A673 (cell line): ENCODE data around the gene KATNB1. TPM values are rescaled to one million over a fixed set of nuclear protein-coding genes. Genes with fewer than 3 reads are reported as not detected.
"Not testable (repeated sequence)": the region's sequence is repeated elsewhere in the genome, so short reads cannot be mapped to it uniquely, and the experiment has no call there.

Experiments used
- BruUV-seq: library from RNA; stranded (reverse); fragments of 400-500 nt; replicated peaks from 2 replicates; lab custom pipeline; 2021; lab: Mats Ljungman, UMichigan
- CTCF ChIA-PET: fragments of 300-600 bp; sonication (Branson Sonifier 250); formaldehyde crosslinking; loops from one replicate; lab custom pipeline; 2022; ENCODE audit warnings: antibody characterized with exemption; lab: Charles Lee
- POLR2A ChIA-PET: fragments of 300-600 bp; sonication (Branson Sonifier 250); formaldehyde crosslinking; loops from one replicate; lab custom pipeline; 2022; ENCODE audit warnings: antibody characterized with exemption; ENCODE audit not compliant: low non-redundant PET; lab: Charles Lee
- DNase-seq: peaks from one replicate; pipeline ENCODE4 v3.0.0-alpha.2; 2015; ENCODE audit warnings: low spot score
- H3K27ac ChIP-seq: fragments of 200-600 bp; sonication (generic); 2 replicates; pipeline ENCODE4 v1.5.1; 2016; ENCODE audit warnings: mixed run types, low read depth, mild to moderate bottlenecking, mixed read lengths, antibody characterized with exemption, low read length; ENCODE audit not compliant: poor library complexity, severe bottlenecking
- H3K27me3 ChIP-seq: fragments of 200-600 bp; sonication (generic); replicated peaks from 2 replicates; pipeline ENCODE4 v1.6.1; 2017; ENCODE audit warnings: mixed run types, low read depth, mild to moderate bottlenecking, mixed read lengths, antibody characterized with exemption, low read length; ENCODE audit not compliant: insufficient read depth, poor library complexity
- H3K36me3 ChIP-seq: fragments of 200-600 bp; sonication (generic); 2 replicates; pipeline ENCODE4 v1.6.1; 2016; ENCODE audit warnings: mixed run types, mild to moderate bottlenecking, mixed read lengths, antibody characterized with exemption, low read length; ENCODE audit not compliant: insufficient read depth, poor library complexity, severe bottlenecking
- H3K4me1 ChIP-seq: fragments of 200-600 bp; sonication (generic); 2 replicates; pipeline ENCODE4 v1.6.1; 2017; ENCODE audit warnings: mixed run types, mild to moderate bottlenecking, mixed read lengths, antibody characterized with exemption, low read length; ENCODE audit not compliant: insufficient read depth, poor library complexity, severe bottlenecking
- H3K4me3 ChIP-seq: fragments of 200-600 bp; sonication (generic); 2 replicates; pipeline ENCODE4 v1.5.1; 2016; ENCODE audit warnings: low read depth, mixed run types, mild to moderate bottlenecking, mixed read lengths, low read length; ENCODE audit not compliant: poor library complexity, severe bottlenecking
- H3K9me3 ChIP-seq: fragments of 200-600 bp; sonication (generic); 2 replicates; pipeline ENCODE4 v1.6.1; 2016; ENCODE audit warnings: mixed run types, low read depth, mild to moderate bottlenecking, mixed read lengths, antibody characterized with exemption, low read length; ENCODE audit not compliant: poor library complexity, severe bottlenecking
- CTCF ChIP-seq: fragments of 300-800, 200-600 bp; sonication (generic); conservative IDR thresholded peaks from 2 replicates; pipeline ENCODE4 v1.5.1; 2017; ENCODE audit warnings: low read depth, mild to moderate bottlenecking, antibody characterized with exemption, low read length, moderate library complexity, mixed read lengths
- EZH2 ChIP-seq: fragments of 200-600 bp; sonication (generic); IDR thresholded peaks from 2 replicates; pipeline ENCODE4 v1.6.1; 2017; ENCODE audit warnings: borderline replicate concordance, low read depth, mild to moderate bottlenecking, mixed read lengths, antibody characterized with exemption, low read length; ENCODE audit not compliant: poor library complexity, severe bottlenecking
- intact Hi-C: fragments of 100-400 bp; cut with micrococcal nuclease; formaldehyde crosslinking; loops from one replicate; pipeline ENCODE4 v1.10.0; 2022; ENCODE audit not compliant: unreplicated experiment
- total RNA-seq: library from RNA; stranded (reverse); gene quantifications from 2 replicates; pipeline ENCODE4 v1.2.3, GENCODE V29; 2021

Gene KATNB1
- total RNA-seq, 1 experiment from 2014 or later, result 55.7 TPM

- Histone ChIP-seq H3K27me3 (no peaks in the 10 kb centered on the region), H3K36me3 (peaks cover 36% of the 10 kb centered on the region), H3K27ac (no peak overlapping the region), H3K9me3 (no peaks in the 10 kb centered on the region), H3K4me1 (peaks cover 35% of the 10 kb centered on the region), H3K4me3 (no peak overlapping the region)
- no peak for TF ChIP-seq EZH2
- intact Hi-C loops, result loop anchor here (5.0 kb wide), 1 partner anchor 103 kb away; no protein-coding TSS in a partner anchor
- no TSS peak for BruUV-seq
- CTCF ChIA-PET, result no interaction called here
- DNase-seq, result no peak
- POLR2A ChIA-PET, result interaction anchor here (0.5 kb wide), 1 partner anchor 17 kb away, joined by 15 read pairs; no protein-coding TSS in a partner anchor
Measured at GRCh38 chr16:57744642-57744903, 9.0 kb downstream of the KATNB1 start.

GRCh38 chr16:57745768-57746167 lies 10.2 kb downstream of the KATNB1 start:
- POLR2A ChIA-PET, result no interaction called here

GRCh38 chr16:57746316-57746715 lies 10.7 kb downstream of the KATNB1 start:
- H3K27me3 ChIP-seq, DNase-seq, BruUV-seq, H3K4me3 ChIP-seq, intact Hi-C loops, H3K9me3 ChIP-seq, H3K27ac ChIP-seq: not testable (repeated sequence)
- ChIA-PET POLR2A (interaction anchor here (0.5 kb wide), 1 partner anchor 160 kb away, joined by 3 read pairs; no protein-coding TSS in a partner anchor), CTCF (interaction anchor here (0.6 kb wide), 1 partner anchor 34 kb away, joined by 6 read pairs; no protein-coding TSS in a partner anchor)
- peaks cover 26% of the 10 kb centered on the region for H3K4me1 ChIP-seq
- H3K36me3 ChIP-seq, result peaks cover 33% of the 10 kb centered on the region

More at GRCh38 chr16:57745768-57746167, 10.2 kb downstream of the KATNB1 start:
- no TSS peak for BruUV-seq
- Histone ChIP-seq H3K27ac (no peak overlapping the region), H3K36me3 (peaks cover 34% of the 10 kb centered on the region), H3K27me3 (no peaks in the 10 kb centered on the region), H3K9me3 (no peaks in the 10 kb centered on the region), H3K4me3 (no peak overlapping the region), H3K4me1 (peaks cover 32% of the 10 kb centered on the region)
- intact Hi-C loops, result no loop called here
- CTCF ChIA-PET, result no interaction called here
- DNase-seq, result no peak
- no peak for TF ChIP-seq CTCF
- TF ChIP-seq EZH2, result no peak

- peaks cover 19% of the 10 kb centered on the region for H3K4me1 ChIP-seq
- CTCF ChIA-PET, result no interaction called here
Measured at GRCh38 chr16:57747091-57747490, 11.5 kb downstream of the KATNB1 start.

More at GRCh38 chr16:57747091-57747490, 11.5 kb downstream of the KATNB1 start:
- intact Hi-C loops, result no loop called here
- H3K9me3 ChIP-seq, result no peaks in the 10 kb centered on the region
- no peak overlapping the region for H3K27ac ChIP-seq
- POLR2A ChIA-PET, result no interaction called here
- DNase-seq, result no peak
- peaks cover 30% of the 10 kb centered on the region for H3K36me3 ChIP-seq
- H3K4me3 ChIP-seq, result no peak overlapping the region
- TF ChIP-seq EZH2, result no peak
- TF ChIP-seq CTCF, result no peak
- no peaks in the 10 kb centered on the region for H3K27me3 ChIP-seq
- BruUV-seq, result no TSS peak
